GM12878 (cell line): ENCODE data around the gene FAM171A1. TPM values are rescaled to one million over a fixed set of nuclear protein-coding genes. Genes with fewer than 3 reads are reported as not detected.

Experiments used
- ATAC-seq: fragments of 200-7000 bp; cut with Tn5 transposase; 3 replicates; pipeline ENCODE4 v1.9.1; 2020; ENCODE audit warnings: mild to moderate bottlenecking, moderate library complexity
- BruUV-seq: library from RNA; stranded (reverse); fragments of 400-500 nt; replicated peaks from 2 replicates; lab custom pipeline; 2021; lab: Mats Ljungman, UMichigan
- CTCF ChIA-PET: fragments of 300-600 bp; sonication (Branson Sonifier 250); formaldehyde crosslinking; extraction: SDS; loops from one replicate; lab custom pipeline; 2021; ENCODE audit warnings: inconsistent platforms; lab: Yijun Ruan, JAX
- POLR2A ChIA-PET: fragments of 350-600 bp; formaldehyde crosslinking; extraction: SDS; loops from one replicate; lab custom pipeline; 2021; ENCODE audit warnings: inconsistent platforms; lab: Charles Lee
- RAD21 ChIA-PET: fragments of 300-600 bp; sonication (Branson Sonifier 250); formaldehyde crosslinking; loops from one replicate; lab custom pipeline; 2023; ENCODE audit warnings: antibody characterized with exemption; ENCODE audit not compliant: unreplicated experiment; lab: Charles Lee
- SMC1A ChIA-PET: fragments of 300-600 bp; sonication (Branson Sonifier 250); formaldehyde crosslinking; loops from one replicate; lab custom pipeline; 2023; ENCODE audit not compliant: unreplicated experiment, uncharacterized antibody; lab: Charles Lee
- DNase-seq: peaks from one replicate; pipeline ENCODE4 v3.0.0-alpha.2; 2011; ENCODE audit warnings: low read depth, low spot score
- FAIRE-seq: peaks from 3 replicates; lab custom pipeline; 2011; peaks lifted over from hg19 to GRCh38; lab: Jason Lieb, UNC
- H2AFZ ChIP-seq: 2 replicates; pipeline ENCODE4 v1.6.0; 2011; ENCODE audit warnings: low read depth, low read length, control low read depth; ENCODE audit not compliant: control insufficient read depth
- H3K27ac ChIP-seq: 2 replicates; pipeline ENCODE4 v1.5.1; 2011; ENCODE audit warnings: control low read depth; ENCODE audit not compliant: control insufficient read depth, insufficient read depth
- H3K27me3 ChIP-seq, 2 experiments: replicated peaks in 1 of 2; 2 replicates each; pipeline versions ENCODE4 v1.6.0 to v1.6.1; 2011; ENCODE audit warnings: low read length in 1 of 2; ENCODE audit not compliant: control insufficient read depth in 2 of 2, insufficient read depth in 2 of 2
- H3K36me3 ChIP-seq, 2 experiments: 2 replicates each; pipeline ENCODE4 v1.5.1; 2011; ENCODE audit warnings: low read length in 1 of 2; ENCODE audit not compliant: control insufficient read depth in 2 of 2, insufficient read depth in 2 of 2
- H3K4me1 ChIP-seq: 2 replicates; pipeline ENCODE4 v1.6.1; 2011; ENCODE audit warnings: mild to moderate bottlenecking, low read length, moderate library complexity, mixed read lengths; ENCODE audit not compliant: control insufficient read depth, insufficient read depth
- H3K4me2 ChIP-seq: 2 replicates; pipeline ENCODE4 v1.6.0; 2011; ENCODE audit warnings: control low read depth; ENCODE audit not compliant: control insufficient read depth, insufficient read depth
- H3K4me3 ChIP-seq: fragments of 200-600 bp; sonication (generic); 2 replicates; pipeline ENCODE4 v1.5.1; 2016
- H3K79me2 ChIP-seq: 2 replicates; pipeline ENCODE4 v1.6.0; 2011; ENCODE audit warnings: low read length; ENCODE audit not compliant: control insufficient read depth, insufficient read depth
- H3K9ac ChIP-seq: 2 replicates; pipeline ENCODE4 v1.8.0; 2011; ENCODE audit warnings: low read length, control low read depth, mixed read lengths; ENCODE audit not compliant: control insufficient read depth, insufficient read depth
- H3K9me3 ChIP-seq: replicated peaks from 3 replicates; pipeline ENCODE4 v1.5.1; 2011; ENCODE audit warnings: mild to moderate bottlenecking, low read length; ENCODE audit not compliant: control insufficient read depth, insufficient read depth
- H4K20me1 ChIP-seq: 2 replicates; pipeline ENCODE4 v1.6.0; 2011; ENCODE audit not compliant: control insufficient read depth, insufficient read depth
- BCL3 ChIP-seq: IDR thresholded peaks from 2 replicates; pipeline ENCODE4 v1.6.1; 2011; ENCODE audit warnings: borderline replicate concordance, low read depth, mild to moderate bottlenecking, moderate library complexity, low read length; ENCODE audit not compliant: insufficient read depth, poor library complexity, severe bottlenecking
- CBX5 ChIP-seq: sonication (generic); IDR thresholded peaks from 2 replicates; pipeline ENCODE4 v1.6.1; 2016; ENCODE audit warnings: low read depth, moderate library complexity, mild to moderate bottlenecking, inconsistent platforms
- EGR1 ChIP-seq, 2 experiments: IDR thresholded peaks; 1 replicate in 1 of 2; 2 replicates in 1 of 2; pipeline ENCODE4 v1.6.1; 2011 to 2012; ENCODE audit warnings: low read depth in 2 of 2, low read length in 2 of 2, borderline replicate concordance in 1 of 2, mild to moderate bottlenecking in 1 of 2, moderate library complexity in 1 of 2
- IKZF1 ChIP-seq: fragments of 450-650 bp; conservative IDR thresholded peaks from 2 replicates; pipeline ENCODE4 v1.6.1; 2017; ENCODE audit warnings: antibody characterized with exemption, mild to moderate bottlenecking
- IKZF2 ChIP-seq, 2 experiments: fragments of 450-650 bp; IDR thresholded peaks; 2 replicates each; pipeline ENCODE4 v1.6.1; 2017; ENCODE audit warnings: mild to moderate bottlenecking in 2 of 2, moderate library complexity in 2 of 2
- MAX ChIP-seq: IDR thresholded peaks from 2 replicates; pipeline ENCODE4 v1.6.1; 2012; ENCODE audit warnings: low read depth, low read length, improper control_type of control experiment
- MLLT1 ChIP-seq: fragments of 450-650 bp; IDR thresholded peaks from 2 replicates; pipeline ENCODE4 v1.6.1; 2016; ENCODE audit warnings: mild to moderate bottlenecking
- NR2C2 ChIP-seq: IDR thresholded peaks from 2 replicates; pipeline ENCODE4 v1.6.1; 2011; ENCODE audit warnings: borderline replicate concordance, low read depth; ENCODE audit not compliant: control insufficient read depth, insufficient read length
- RBBP5 ChIP-seq: fragments of 200-600 bp; sonication (generic); conservative IDR thresholded peaks from 2 replicates; pipeline ENCODE4 v1.6.1; 2016
- SRF ChIP-seq, 2 experiments: IDR thresholded peaks; 2 replicates each; pipeline ENCODE4 v1.6.1; 2011; ENCODE audit warnings: low read depth in 2 of 2, low read length in 2 of 2, mild to moderate bottlenecking in 1 of 2, moderate library complexity in 1 of 2
- WGBS: methylation state at CpG from one replicate; pipeline ENCODE4 v1.1.6; 2016; ENCODE audit warnings: low lambda C conversion rate; ENCODE audit not compliant: insufficient replicate concordance, insufficient coverage; ENCODE audit errors: missing lambda C conversion rate; 5-methylcytosine and 5-hydroxymethylcytosine counted together
- in situ Hi-C: fragments of 300-500 bp; cut with MboI; formaldehyde crosslinking; loops from 9 replicates; pipeline ENCODE4 v1.14.3; 2018; ENCODE audit warnings: mixed read lengths
- intact Hi-C: fragments of 100-400 bp; cut with micrococcal nuclease; formaldehyde crosslinking; loops from one replicate; pipeline ENCODE4 v1.14.2; 2022; ENCODE audit not compliant: unreplicated experiment
- polyA plus RNA-seq, 11 experiments: library from polyadenylated mRNA; depleted of rRNA in 4 of 11; unstranded in 6 of 11; stranded (reverse) in 5 of 11; fragments of >200 nt; fragmentation: Nextera tagmentation in 4 of 11; fragmentation: Illumina TruSeq in 1 of 11; extraction: Ambion mirVana in 4 of 11; extraction: Trizol in 1 of 11; gene quantifications; 1 replicate in 1 of 11; 2 replicates in 10 of 11; pipeline versions ENCODE4 v1.2.1 to v1.2.3, GENCODE V29; 2011 to 2016; ENCODE audit warnings: inconsistent platforms in 2 of 11, missing spikeins in 2 of 11, low read depth in 1 of 11
- total RNA-seq, 4 experiments: library from RNA; depleted of rRNA in 3 of 4; stranded (reverse); fragments of >200 nt in 3 of 4; fragmentation: Illumina TruSeq in 1 of 4; extraction: Trizol in 1 of 4; gene quantifications; 2 replicates each; pipeline versions ENCODE4 v1.2.1 to v1.2.3, GENCODE V29; 2013 to 2021
- TF ChIP-seq, protein P1 (sequence below): fragments of 450-650 bp; IDR thresholded peaks from 2 replicates; pipeline ENCODE4 v1.6.1; 2018; ENCODE audit warnings: mild to moderate bottlenecking, low read depth, moderate library complexity; ENCODE audit not compliant: partially characterized antibody
- TF ChIP-seq, protein P2 (sequence below): fragments of 450-650 bp; formaldehyde crosslinking; IDR thresholded peaks from 2 replicates; pipeline ENCODE4 v1.4.0; 2022; ENCODE audit warnings: mild to moderate bottlenecking, moderate library complexity

FAM171A1 gene
- total and polyA plus RNA-seq, 10 of the 15 experiments (the other 5 are each of a cell fraction or from before 2014, with no cell fraction given) = 0.05 to 0.28 (median 0.10) TPM; not detected in 1

DNA sequence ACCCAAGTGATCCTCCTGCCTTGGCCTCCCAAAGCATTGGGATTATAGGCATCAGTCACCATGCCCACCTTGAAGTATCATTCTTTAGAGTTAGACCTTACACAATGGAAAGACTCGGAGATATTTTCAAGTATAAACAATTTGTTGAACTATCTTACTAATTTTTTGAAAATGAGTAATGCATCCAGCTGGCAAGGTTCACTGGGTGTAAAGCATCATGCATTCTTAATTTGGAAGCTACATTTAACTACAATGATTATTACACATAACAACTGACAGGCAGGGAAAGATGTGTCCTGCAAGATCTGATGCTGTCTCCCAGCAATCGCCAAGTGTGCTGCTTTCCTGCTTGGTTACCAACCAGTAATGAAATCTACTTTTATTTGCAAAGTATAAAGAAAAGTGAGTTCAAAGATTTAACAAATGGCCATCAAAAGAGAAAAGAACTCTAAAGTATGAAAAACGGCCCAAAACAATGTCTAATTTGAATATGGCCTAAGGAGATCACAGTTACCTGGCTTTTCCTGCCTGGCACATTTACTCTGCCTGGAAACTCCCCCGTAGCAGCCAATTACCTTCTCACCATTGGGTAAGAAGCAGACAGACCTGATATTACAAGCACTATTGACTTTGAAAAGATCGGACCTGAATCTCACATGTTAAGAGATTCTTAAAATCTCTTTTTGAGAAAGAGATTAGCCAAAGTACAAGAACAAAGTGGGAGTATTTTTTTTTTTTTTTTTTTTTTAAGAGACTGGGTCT is 143.3 kb downstream of the FAM171A1 start:
- CTCF ChIA-PET = no interaction called here
- POLR2A ChIA-PET = no interaction called here
- Histone ChIP-seq H3K4me3 (no peak overlapping the region), H3K4me2 (no peak overlapping the region), H3K79me2 (no peaks in the 10 kb centered on the region), H3K27me3 (no peaks in the 10 kb centered on the region), H3K36me3 (no peaks in the 10 kb centered on the region), H2AFZ (no peak overlapping the region), H3K9me3 (no peaks in the 10 kb centered on the region; the same call in 2 of the 3 replicates), H3K27ac (no peak overlapping the region), H3K9ac (no peak overlapping the region), H3K4me1 (no peaks in the 10 kb centered on the region), H4K20me1 (no peaks in the 10 kb centered on the region)
- in situ Hi-C loops (no loop called here), intact Hi-C loops (no loop called here)
- RAD21 ChIA-PET = no interaction called here
- SMC1A ChIA-PET = no interaction called here
- FAIRE-seq = no peak
- TF ChIP-seq, protein P1, sequence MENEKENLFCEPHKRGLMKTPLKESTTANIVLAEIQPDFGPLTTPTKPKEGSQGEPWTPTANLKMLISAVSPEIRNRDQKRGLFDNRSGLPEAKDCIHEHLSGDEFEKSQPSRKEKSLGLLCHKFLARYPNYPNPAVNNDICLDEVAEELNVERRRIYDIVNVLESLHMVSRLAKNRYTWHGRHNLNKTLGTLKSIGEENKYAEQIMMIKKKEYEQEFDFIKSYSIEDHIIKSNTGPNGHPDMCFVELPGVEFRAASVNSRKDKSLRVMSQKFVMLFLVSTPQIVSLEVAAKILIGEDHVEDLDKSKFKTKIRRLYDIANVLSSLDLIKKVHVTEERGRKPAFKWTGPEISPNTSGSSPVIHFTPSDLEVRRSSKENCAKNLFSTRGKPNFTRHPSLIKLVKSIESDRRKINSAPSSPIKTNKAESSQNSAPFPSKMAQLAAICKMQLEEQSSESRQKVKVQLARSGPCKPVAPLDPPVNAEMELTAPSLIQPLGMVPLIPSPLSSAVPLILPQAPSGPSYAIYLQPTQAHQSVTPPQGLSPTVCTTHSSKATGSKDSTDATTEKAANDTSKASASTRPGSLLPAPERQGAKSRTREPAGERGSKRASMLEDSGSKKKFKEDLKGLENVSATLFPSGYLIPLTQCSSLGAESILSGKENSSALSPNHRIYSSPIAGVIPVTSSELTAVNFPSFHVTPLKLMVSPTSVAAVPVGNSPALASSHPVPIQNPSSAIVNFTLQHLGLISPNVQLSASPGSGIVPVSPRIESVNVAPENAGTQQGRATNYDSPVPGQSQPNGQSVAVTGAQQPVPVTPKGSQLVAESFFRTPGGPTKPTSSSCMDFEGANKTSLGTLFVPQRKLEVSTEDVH = no peak
- TF ChIP-seq MAX (no peak), IKZF1 (no peak), MLLT1 (no peak), NR2C2 (no peak), RBBP5 (no peak), CBX5 (no peak), BCL3 (no peak), IKZF2 (IDR thresholded peaks at IDR 0.05) (no peak), SRF (IDR thresholded peaks at IDR 0.05; ENCODE audit: low read depth in 2 of 2, low read length in 2 of 2) (no peak), EGR1 (IDR thresholded peaks at IDR 0.05; ENCODE audit: borderline replicate concordance in 1 of 2, low read depth in 2 of 2, low read length in 2 of 2) (no peak)
- TF ChIP-seq, protein P2, sequence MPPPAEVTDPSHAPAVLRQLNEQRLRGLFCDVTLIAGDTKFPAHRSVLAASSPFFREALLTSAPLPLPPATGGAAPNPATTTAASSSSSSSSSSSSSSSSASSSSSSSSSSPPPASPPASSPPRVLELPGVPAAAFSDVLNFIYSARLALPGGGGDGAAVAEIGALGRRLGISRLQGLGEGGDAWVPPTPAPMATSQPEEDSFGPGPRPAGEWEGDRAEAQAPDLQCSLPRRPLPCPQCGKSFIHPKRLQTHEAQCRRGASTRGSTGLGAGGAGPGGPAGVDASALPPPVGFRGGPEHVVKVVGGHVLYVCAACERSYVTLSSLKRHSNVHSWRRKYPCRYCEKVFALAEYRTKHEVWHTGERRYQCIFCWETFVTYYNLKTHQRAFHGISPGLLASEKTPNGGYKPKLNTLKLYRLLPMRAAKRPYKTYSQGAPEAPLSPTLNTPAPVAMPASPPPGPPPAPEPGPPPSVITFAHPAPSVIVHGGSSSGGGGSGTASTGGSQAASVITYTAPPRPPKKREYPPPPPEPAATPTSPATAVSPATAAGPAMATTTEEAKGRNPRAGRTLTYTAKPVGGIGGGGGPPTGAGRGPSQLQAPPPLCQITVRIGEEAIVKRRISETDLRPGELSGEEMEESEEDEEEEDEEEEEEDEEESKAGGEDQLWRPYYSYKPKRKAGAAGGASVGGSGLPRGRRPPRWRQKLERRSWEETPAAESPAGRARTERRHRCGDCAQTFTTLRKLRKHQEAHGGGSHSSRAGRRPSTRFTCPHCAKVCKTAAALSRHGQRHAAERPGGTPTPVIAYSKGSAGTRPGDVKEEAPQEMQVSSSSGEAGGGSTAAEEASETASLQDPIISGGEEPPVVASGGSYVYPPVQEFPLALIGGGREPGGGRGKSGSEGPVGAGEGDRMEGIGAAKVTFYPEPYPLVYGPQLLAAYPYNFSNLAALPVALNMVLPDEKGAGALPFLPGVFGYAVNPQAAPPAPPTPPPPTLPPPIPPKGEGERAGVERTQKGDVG (CRISPR knock-in tag) = no peak
- 40% methylated on average over 5 of the region's 5 CpGs for WGBS
- no peak for DNase-seq
- ATAC-seq = no peak
- no TSS peak for BruUV-seq
